Adrenal gland (tissue), 5 donors: Measurements from ENCODE around the gene ADAMTS17.

Experiments
- CTCF ChIP-seq, 6 experiments: fragments of 450-650 bp in 4 of 6; fragments of 200-600 bp in 2 of 6; sonication (generic) in 1 of 6; IDR thresholded peaks; 1 replicate in 5 of 6; 2 replicates in 1 of 6; pipeline versions ENCODE4 v1.5.1 to v1.8.0; 2016 to 2021; ENCODE audit warnings: antibody characterized with exemption in 6 of 6, mild to moderate bottlenecking in 2 of 6, moderate library complexity in 1 of 6
- POLR2A ChIP-seq, 2 donors: fragments of 450-650 bp; IDR thresholded peaks; one replicate each; pipeline ENCODE4 v1.6.1; 2017; ENCODE audit warnings: antibody characterized with exemption in 2 of 2, mild to moderate bottlenecking in 2 of 2, moderate library complexity in 1 of 2
- donor health status: DM: no; HTN: no; CAD: no.

DNA sequence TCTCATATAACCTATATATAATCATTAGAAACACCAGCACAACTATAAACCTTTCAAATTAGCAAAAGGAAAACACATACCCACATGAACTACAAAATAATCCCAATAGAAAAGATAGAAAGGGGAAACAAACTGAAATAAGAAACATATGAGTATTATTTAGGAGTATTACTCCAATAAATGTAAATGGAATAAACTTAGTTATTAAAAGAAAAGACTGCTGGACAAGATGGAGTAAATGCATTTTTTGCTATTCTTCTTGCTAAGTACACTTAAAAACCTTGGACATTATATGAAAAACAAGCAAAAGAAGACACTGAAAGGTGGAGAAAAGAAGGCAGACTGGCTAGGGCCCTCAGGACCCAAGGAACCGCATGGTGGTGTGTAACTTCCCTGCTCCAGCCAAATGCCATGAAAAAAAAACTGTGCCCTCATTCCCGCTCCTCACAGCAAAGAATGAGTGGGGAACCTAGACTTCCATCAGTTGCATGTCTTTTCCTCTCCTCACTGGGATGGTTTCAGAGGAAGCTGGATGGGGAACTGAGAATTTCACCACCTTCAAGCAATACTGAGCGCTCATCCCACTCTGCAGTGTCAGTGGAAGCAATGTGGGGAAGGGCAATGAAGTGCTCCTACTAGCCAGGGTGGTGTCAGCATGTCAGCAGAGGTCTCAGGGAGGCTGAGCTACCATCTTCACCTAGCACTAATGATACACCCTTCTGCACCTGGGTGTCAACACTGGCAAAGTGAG, 43.7 kb upstream of the ADAMTS17 start:
- TF ChIP-seq CTCF (IDR thresholded peaks at IDR 0.05) (no peak), POLR2A (IDR thresholded peaks at IDR 0.05) (no peak)
